Bronchial epithelial cell (primary cell): ENCODE data around the gene LARP6. TPM values are rescaled to one million over a fixed set of nuclear protein-coding genes. Genes with fewer than 3 reads are reported as not detected.

ENCODE experiments used
- DNase-seq: peaks from one replicate; pipeline ENCODE4 v3.0.0-alpha.2; 2010; ENCODE audit warnings: low read depth
- FAIRE-seq: peaks from 2 replicates; lab custom pipeline; 2011; peaks lifted over from hg19 to GRCh38; lab: Jason Lieb, UNC
- H3K27me3 ChIP-seq: 2 replicates; pipeline ENCODE4 v1.5.1; 2011; ENCODE audit warnings: low read length; ENCODE audit not compliant: control insufficient read depth, insufficient read depth
- H3K36me3 ChIP-seq: 2 replicates; pipeline ENCODE4 v1.5.1; 2011; ENCODE audit warnings: low read length; ENCODE audit not compliant: control insufficient read depth, insufficient read depth
- H3K4me3 ChIP-seq: 2 replicates; pipeline ENCODE4 v1.5.1; 2011; ENCODE audit warnings: mild to moderate bottlenecking, low read depth, low read length, control low read depth
- total RNA-seq: library from RNA; depleted of rRNA; stranded (reverse); fragments of >200 nt; gene quantifications from 2 replicates; pipeline ENCODE4 v1.2.1, GENCODE V29; 2014
- TF ChIP-seq, protein P1 (sequence below): IDR thresholded peaks from 2 replicates; pipeline ENCODE4 v1.5.1; 2011; ENCODE audit warnings: mild to moderate bottlenecking, moderate library complexity, low read length, control low read depth, inconsistent platforms; ENCODE audit not compliant: insufficient read depth, severe bottlenecking

The LARP6 gene
- 41.1 and 42.1 TPM in 2 replicates for total RNA-seq

DNA sequence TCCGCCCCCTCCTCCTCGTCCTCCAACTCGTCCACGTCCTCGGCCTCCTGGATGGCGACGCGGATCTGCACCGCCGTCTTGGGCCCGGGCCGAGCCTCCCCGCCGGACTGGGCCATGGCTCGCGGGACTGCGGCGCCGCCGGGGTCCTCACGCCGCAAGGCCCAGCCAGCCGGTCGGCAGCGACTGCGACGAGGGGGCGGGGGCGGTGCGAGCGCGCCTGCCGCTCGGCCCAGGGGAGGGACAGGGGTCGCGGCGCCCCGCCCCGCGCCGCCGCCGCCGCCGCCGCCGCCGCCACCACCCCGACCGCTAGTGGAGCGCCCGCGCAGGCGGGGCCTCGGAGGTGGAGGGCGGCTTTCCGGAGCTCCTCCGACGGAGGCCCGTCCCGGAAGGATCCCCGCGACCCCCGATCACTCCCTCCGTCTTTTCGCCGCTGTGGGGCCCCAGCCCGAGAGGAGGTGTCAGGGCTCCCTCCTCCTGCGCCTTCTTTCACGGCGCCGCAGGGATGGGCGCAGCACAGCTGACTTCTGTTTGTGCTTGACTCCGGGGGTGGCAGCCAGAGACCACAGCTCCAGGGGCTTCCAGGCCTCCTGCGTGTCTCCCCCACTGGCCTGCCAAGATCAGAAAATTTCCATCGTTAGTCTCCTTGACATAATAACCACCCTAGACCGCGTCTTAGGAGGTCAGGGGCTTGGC, at the start of gene LARP6:
Gene LARP6, minus strand, starts transcription at position 185 of the 693 bp plus-strand sequence. Its CDS starts 69 bp downstream, at position 116.
- no peak for DNase-seq
- FAIRE-seq, result no peak
- Histone ChIP-seq H3K36me3 (peaks cover 1% of the 10 kb centered on the region), H3K27me3 (no peaks in the 10 kb centered on the region), H3K4me3 (peak within 1 kb of the TSS; percentile 75)
- TF ChIP-seq, protein P1, sequence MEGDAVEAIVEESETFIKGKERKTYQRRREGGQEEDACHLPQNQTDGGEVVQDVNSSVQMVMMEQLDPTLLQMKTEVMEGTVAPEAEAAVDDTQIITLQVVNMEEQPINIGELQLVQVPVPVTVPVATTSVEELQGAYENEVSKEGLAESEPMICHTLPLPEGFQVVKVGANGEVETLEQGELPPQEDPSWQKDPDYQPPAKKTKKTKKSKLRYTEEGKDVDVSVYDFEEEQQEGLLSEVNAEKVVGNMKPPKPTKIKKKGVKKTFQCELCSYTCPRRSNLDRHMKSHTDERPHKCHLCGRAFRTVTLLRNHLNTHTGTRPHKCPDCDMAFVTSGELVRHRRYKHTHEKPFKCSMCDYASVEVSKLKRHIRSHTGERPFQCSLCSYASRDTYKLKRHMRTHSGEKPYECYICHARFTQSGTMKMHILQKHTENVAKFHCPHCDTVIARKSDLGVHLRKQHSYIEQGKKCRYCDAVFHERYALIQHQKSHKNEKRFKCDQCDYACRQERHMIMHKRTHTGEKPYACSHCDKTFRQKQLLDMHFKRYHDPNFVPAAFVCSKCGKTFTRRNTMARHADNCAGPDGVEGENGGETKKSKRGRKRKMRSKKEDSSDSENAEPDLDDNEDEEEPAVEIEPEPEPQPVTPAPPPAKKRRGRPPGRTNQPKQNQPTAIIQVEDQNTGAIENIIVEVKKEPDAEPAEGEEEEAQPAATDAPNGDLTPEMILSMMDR, result no peak

DNA sequence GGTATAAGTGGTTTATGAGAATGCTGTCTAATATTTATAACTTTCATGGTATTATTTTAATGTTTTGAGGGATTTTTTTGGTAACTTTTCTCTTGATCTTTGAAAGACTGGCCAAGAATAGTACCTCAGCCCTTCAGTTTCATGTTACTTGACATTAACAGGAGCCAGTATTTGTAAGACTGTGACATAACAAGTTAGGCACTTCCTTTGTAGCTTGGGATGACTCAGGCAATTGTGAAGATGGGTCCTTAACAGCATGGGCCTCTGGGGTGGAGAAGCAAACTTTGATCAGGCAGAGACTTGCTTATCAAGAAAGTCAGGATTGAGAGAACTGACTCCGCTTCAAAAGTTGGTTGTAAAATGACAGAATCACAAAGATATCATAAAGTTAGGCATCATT, 48.1 kb upstream of the LARP6 start:
- no peaks in the 10 kb centered on the region for H3K27me3 ChIP-seq
- peak; percentile 97 for DNase-seq
- peak; percentile 95 for FAIRE-seq
- no peak overlapping the region for H3K4me3 ChIP-seq
- TF ChIP-seq, protein P1, result no peak
- H3K36me3 ChIP-seq, result no peaks in the 10 kb centered on the region

DNA sequence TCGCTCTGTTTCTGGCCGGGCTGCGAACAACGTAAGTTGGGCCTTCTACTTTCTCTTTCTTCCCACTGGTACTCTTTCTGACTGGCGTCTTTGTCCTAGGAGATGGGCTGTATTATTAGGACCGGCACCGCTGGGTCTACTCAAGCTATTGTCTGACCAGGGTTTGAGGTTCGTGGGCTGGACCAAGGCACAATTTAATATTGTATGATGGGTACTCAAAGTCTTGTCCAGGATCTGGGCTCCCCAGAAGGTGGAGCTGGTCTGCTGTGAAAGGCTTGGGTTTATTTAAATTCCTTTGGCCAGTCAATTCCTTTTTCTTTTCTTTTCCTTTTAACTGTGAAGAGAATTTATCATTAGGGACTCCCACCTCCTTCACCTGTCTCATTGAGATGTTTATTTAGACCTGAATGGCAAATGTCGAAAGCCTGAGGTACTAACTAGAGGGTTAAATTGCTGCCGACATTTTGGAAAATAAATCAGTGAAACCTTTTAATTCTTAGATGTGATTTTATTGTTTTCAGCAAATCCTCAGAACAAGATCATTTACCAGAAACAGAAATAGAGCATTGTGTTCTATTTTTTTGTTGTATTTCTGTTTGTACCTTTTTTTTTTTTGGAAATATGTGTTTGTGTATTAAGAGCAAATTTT, 39.1 kb upstream of the LARP6 start:
- Histone ChIP-seq H3K4me3 (peak overlapping the region; percentile 63), H3K36me3 (no peaks in the 10 kb centered on the region), H3K27me3 (no peaks in the 10 kb centered on the region)
- peak; percentile 62 for DNase-seq
- TF ChIP-seq, protein P1, result peak; percentile 63
- FAIRE-seq, result no peak

DNA sequence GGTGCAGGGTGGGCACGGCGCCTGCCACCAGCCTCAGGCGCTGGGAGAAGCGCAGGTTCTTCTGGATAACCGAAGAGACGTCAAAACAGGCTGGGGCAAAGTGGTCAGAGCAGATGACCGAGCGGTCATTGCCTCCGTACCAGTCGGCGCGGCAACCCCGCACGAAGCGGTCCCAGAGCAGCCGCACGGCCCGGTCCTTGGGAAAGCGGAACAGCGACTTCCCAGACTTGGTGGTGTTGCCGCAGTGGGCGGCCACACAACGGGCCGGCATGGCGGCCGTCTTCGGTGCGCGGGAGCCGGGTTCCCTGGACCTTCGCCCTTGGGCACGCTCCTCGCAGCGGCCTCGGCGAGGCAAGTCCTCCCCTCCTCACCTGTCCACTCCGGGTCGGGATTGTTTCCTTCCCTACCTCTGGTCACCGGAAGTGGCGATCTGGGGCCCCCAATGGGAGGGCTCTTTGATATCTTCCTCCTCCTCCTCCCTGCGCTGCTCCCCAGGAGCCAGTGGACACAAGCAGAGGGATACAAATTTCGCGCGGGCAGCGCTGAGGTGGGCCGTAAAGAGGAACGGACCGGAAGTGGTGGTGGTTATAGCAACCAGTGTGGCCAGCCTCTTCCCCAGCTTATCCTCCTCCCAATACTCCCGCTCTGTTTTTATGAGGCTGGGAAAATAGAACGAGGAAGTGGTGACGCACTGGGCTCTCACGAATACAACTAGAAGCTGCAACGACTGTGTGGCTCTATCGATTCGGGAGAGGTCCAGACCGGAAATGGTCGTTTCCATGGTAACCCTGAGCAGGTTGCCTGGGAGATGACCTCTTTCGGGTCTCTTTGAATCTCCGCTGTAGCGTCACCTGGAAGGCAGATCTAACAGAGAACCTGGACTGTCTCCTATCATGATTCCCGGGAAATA, 38.3 kb upstream of the LARP6 start, which contains the start of the genes LRRC49 and THAP10:
Gene LRRC49, plus strand, starts transcription at position 825 of the 910 bp plus-strand sequence. Its CDS starts 69 bp downstream, at position 894.
Gene THAP10, minus strand, starts transcription at position 432 of the 910 bp plus-strand sequence. Its CDS starts 161 bp downstream, at position 271.
- H3K27me3 ChIP-seq, result no peaks in the 10 kb centered on the region
- DNase-seq, result peak; percentile 92
- no peaks in the 10 kb centered on the region for H3K36me3 ChIP-seq
- TF ChIP-seq, protein P1, result no peak
- H3K4me3 ChIP-seq, result peak within 1 kb of the TSS; percentile 63
- FAIRE-seq, result peak; percentile 68

DNA sequence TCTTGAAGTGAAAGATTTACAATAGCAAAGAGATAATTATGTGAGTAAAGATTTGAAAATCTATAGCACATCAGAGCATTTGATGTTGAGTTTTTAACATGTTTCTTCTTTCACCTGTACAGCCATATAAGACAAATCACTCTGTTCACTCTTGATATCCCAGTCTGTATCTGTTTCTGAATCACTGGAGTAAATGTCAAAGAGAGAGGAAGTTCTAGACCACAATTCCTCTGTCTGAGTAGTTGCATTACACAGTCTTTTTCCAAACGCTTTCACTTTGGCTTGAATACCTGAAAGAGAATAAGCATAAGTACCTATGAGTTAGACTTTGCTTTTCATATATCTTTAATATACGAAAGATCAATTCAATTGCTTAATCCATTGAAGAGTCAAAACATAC, 28.4 kb upstream of the LARP6 start:
- TF ChIP-seq, protein P1, result no peak
- DNase-seq (no peak), FAIRE-seq (no peak)
- no peaks in the 10 kb centered on the region for H3K27me3 ChIP-seq
- no peak overlapping the region for H3K4me3 ChIP-seq
- H3K36me3 ChIP-seq, result no peaks in the 10 kb centered on the region
